ENCODE results near the gene OTX2.
A peak's percentile ranks its signal among the peaks of the same experiment; 100 is the strongest.

Gene OTX2

GRCh38 chr14:56826214-56826613 is 15.9 kb upstream of the OTX2 start:
- Histone ChIP-seq H2BK5ac (ENCODE audit: low read length) (no peak overlapping the region), H3K4me3 (ENCODE audit: low read length) (no peak overlapping the region), H3K4me1 (ENCODE audit: control insufficient read depth, low read depth, low read length) (no peaks in the 10 kb centered on the region), H2BK120ac (ENCODE audit: low read depth, low read length) (no peak overlapping the region), H3K4me2 (ENCODE audit: low read length) (no peak overlapping the region), H3K36me3 (ENCODE audit: control insufficient read depth, insufficient read depth, low read length) (no peaks in the 10 kb centered on the region), H3K79me1 (ENCODE audit: low read length) (no peaks in the 10 kb centered on the region), H3K56ac (ENCODE audit: low read length) (no peak overlapping the region), H3K79me2 (ENCODE audit: control insufficient read depth, insufficient read depth, low read length) (no peaks in the 10 kb centered on the region), H3K27ac (ENCODE audit: low read depth, low read length) (no peak overlapping the region), H4K5ac (ENCODE audit: low read length) (no peak overlapping the region), H3K27me3 (ENCODE audit: insufficient read depth, low read length, poor library complexity) (no peaks in the 10 kb centered on the region), H3K23ac (ENCODE audit: low read length) (no peak overlapping the region), H3K4ac (ENCODE audit: low read depth, low read length) (no peak overlapping the region), H2BK15ac (replicated peaks; ENCODE audit: low read depth) (no peak overlapping the region), H3K18ac (ENCODE audit: low read length) (no peak overlapping the region), H4K8ac (ENCODE audit: low read depth, low read length) (no peak overlapping the region), H3K9ac (ENCODE audit: low read length) (no peak overlapping the region), H2AK5ac (ENCODE audit: low read length) (no peak overlapping the region)
- WGBS (ENCODE audit: extremely low coverage, insufficient coverage, low lambda C conversion rate), result no CpG with 5 or more reads among the region's 4 CpGs
- DNase-seq, result no peak

GRCh38 chr14:56821805-56822610 is 11.7 kb upstream of the OTX2 start:
- no peaks in the 10 kb centered on the region for H3K36me3 ChIP-seq (ENCODE audit: control insufficient read depth, insufficient read depth, low read length)
- no peaks in the 10 kb centered on the region for H3K79me2 ChIP-seq (ENCODE audit: control insufficient read depth, insufficient read depth, low read length)
- no peak overlapping the region for H3K9ac ChIP-seq (ENCODE audit: low read length)
- no peak overlapping the region for H4K8ac ChIP-seq (ENCODE audit: low read depth, low read length)
- DNase-seq, result no peak
- no peak overlapping the region for H2AK5ac ChIP-seq (ENCODE audit: low read length)
- H3K79me1 ChIP-seq (ENCODE audit: low read length), result no peaks in the 10 kb centered on the region
- H2BK15ac ChIP-seq (replicated peaks; ENCODE audit: low read depth), result no peak overlapping the region
- no peak overlapping the region for H2BK120ac ChIP-seq (ENCODE audit: low read depth, low read length)
- H3K18ac ChIP-seq (ENCODE audit: low read length), result no peak overlapping the region
- no peak overlapping the region for H3K4ac ChIP-seq (ENCODE audit: low read depth, low read length)
- no peaks in the 10 kb centered on the region for H3K4me1 ChIP-seq (ENCODE audit: control insufficient read depth, low read depth, low read length)
- no peak overlapping the region for H2BK5ac ChIP-seq (ENCODE audit: low read length)
- H3K56ac ChIP-seq (ENCODE audit: low read length), result no peak overlapping the region
- 100% methylated on average over 1 of the region's 6 CpGs for WGBS (ENCODE audit: extremely low coverage, insufficient coverage, low lambda C conversion rate)
- H3K27ac ChIP-seq (ENCODE audit: low read depth, low read length), result no peak overlapping the region
- H3K23ac ChIP-seq (ENCODE audit: low read length), result no peak overlapping the region
- H4K5ac ChIP-seq (ENCODE audit: low read length), result no peak overlapping the region
- H3K4me2 ChIP-seq (ENCODE audit: low read length), result no peak overlapping the region
- no peak overlapping the region for H3K4me3 ChIP-seq (ENCODE audit: low read length)
- peaks cover 11% of the 10 kb centered on the region for H3K27me3 ChIP-seq (ENCODE audit: insufficient read depth, low read length, poor library complexity)

- DNase-seq, result no peak
- Histone ChIP-seq H3K36me3 (ENCODE audit: control insufficient read depth, insufficient read depth, low read length) (no peaks in the 10 kb centered on the region), H3K79me1 (ENCODE audit: low read length) (no peaks in the 10 kb centered on the region), H2BK5ac (ENCODE audit: low read length) (no peak overlapping the region), H3K79me2 (ENCODE audit: control insufficient read depth, insufficient read depth, low read length) (no peaks in the 10 kb centered on the region), H3K9ac (ENCODE audit: low read length) (no peak overlapping the region), H3K4me2 (ENCODE audit: low read length) (no peak overlapping the region), H3K23ac (ENCODE audit: low read length) (no peak overlapping the region), H2BK15ac (replicated peaks; ENCODE audit: low read depth) (no peak overlapping the region), H2AK5ac (ENCODE audit: low read length) (no peak overlapping the region), H3K4ac (ENCODE audit: low read depth, low read length) (no peak overlapping the region), H4K5ac (ENCODE audit: low read length) (no peak overlapping the region), H2BK120ac (ENCODE audit: low read depth, low read length) (no peak overlapping the region), H3K4me3 (ENCODE audit: low read length) (no peak overlapping the region), H4K8ac (ENCODE audit: low read depth, low read length) (no peak overlapping the region), H3K27me3 (ENCODE audit: insufficient read depth, low read length, poor library complexity) (peaks cover 11% of the 10 kb centered on the region), H3K27ac (ENCODE audit: low read depth, low read length) (no peak overlapping the region), H3K56ac (ENCODE audit: low read length) (no peak overlapping the region), H3K4me1 (ENCODE audit: control insufficient read depth, low read depth, low read length) (no peaks in the 10 kb centered on the region), H3K18ac (ENCODE audit: low read length) (no peak overlapping the region)
- WGBS (ENCODE audit: extremely low coverage, insufficient coverage, low lambda C conversion rate), result no CpG with 5 or more reads among the region's 4 CpGs
Observed at GRCh38 chr14:56821177-56821576, 10.9 kb upstream of the OTX2 start.

- no peak overlapping the region for H2BK5ac ChIP-seq (ENCODE audit: low read length)
- H3K79me1 ChIP-seq (ENCODE audit: low read length), result no peaks in the 10 kb centered on the region
- no peak overlapping the region for H2BK15ac ChIP-seq (replicated peaks; ENCODE audit: low read depth)
- peak overlapping the region; percentile 58 for H3K9ac ChIP-seq (ENCODE audit: low read length)
- no peak overlapping the region for H3K27ac ChIP-seq (ENCODE audit: low read depth, low read length)
- no peak overlapping the region for H3K23ac ChIP-seq (ENCODE audit: low read length)
- WGBS (ENCODE audit: extremely low coverage, insufficient coverage, low lambda C conversion rate), result no CpG with 5 or more reads among the region's 31 CpGs
- H3K27me3 ChIP-seq (ENCODE audit: insufficient read depth, low read length, poor library complexity), result peaks cover 12% of the 10 kb centered on the region
- no peak overlapping the region for H3K4ac ChIP-seq (ENCODE audit: low read depth, low read length)
- H4K8ac ChIP-seq (ENCODE audit: low read depth, low read length), result no peak overlapping the region
- no peak for DNase-seq
- no peak overlapping the region for H2BK120ac ChIP-seq (ENCODE audit: low read depth, low read length)
- H3K4me2 ChIP-seq (ENCODE audit: low read length), result peak overlapping the region; percentile 60
- H4K5ac ChIP-seq (ENCODE audit: low read length), result no peak overlapping the region
- H3K18ac ChIP-seq (ENCODE audit: low read length), result no peak overlapping the region
- no peaks in the 10 kb centered on the region for H3K4me1 ChIP-seq (ENCODE audit: control insufficient read depth, low read depth, low read length)
- no peaks in the 10 kb centered on the region for H3K79me2 ChIP-seq (ENCODE audit: control insufficient read depth, insufficient read depth, low read length)
- H3K56ac ChIP-seq (ENCODE audit: low read length), result peak overlapping the region; percentile 84
- no peaks in the 10 kb centered on the region for H3K36me3 ChIP-seq (ENCODE audit: control insufficient read depth, insufficient read depth, low read length)
- no peak overlapping the region for H3K4me3 ChIP-seq (ENCODE audit: low read length)
- no peak overlapping the region for H2AK5ac ChIP-seq (ENCODE audit: low read length)
Observed at GRCh38 chr14:56817396-56817921, 7.2 kb upstream of the OTX2 start.

GRCh38 chr14:56816574-56817391 is 6.5 kb upstream of the OTX2 start:
- Histone ChIP-seq H2BK120ac (ENCODE audit: low read depth, low read length) (no peak overlapping the region), H3K36me3 (ENCODE audit: control insufficient read depth, insufficient read depth, low read length) (no peaks in the 10 kb centered on the region), H3K56ac (ENCODE audit: low read length) (peak overlapping the region; percentile 84), H3K79me1 (ENCODE audit: low read length) (no peaks in the 10 kb centered on the region), H3K79me2 (ENCODE audit: control insufficient read depth, insufficient read depth, low read length) (no peaks in the 10 kb centered on the region), H3K27me3 (ENCODE audit: insufficient read depth, low read length, poor library complexity) (peaks cover 15% of the 10 kb centered on the region), H3K4me1 (ENCODE audit: control insufficient read depth, low read depth, low read length) (no peaks in the 10 kb centered on the region), H2AK5ac (ENCODE audit: low read length) (no peak overlapping the region), H3K9ac (ENCODE audit: low read length) (peak overlapping the region; percentile 58), H3K4ac (ENCODE audit: low read depth, low read length) (no peak overlapping the region), H4K8ac (ENCODE audit: low read depth, low read length) (no peak overlapping the region), H3K23ac (ENCODE audit: low read length) (no peak overlapping the region), H2BK15ac (replicated peaks; ENCODE audit: low read depth) (no peak overlapping the region), H2BK5ac (ENCODE audit: low read length) (peak overlapping the region; percentile 31), H3K18ac (ENCODE audit: low read length) (no peak overlapping the region), H3K27ac (ENCODE audit: low read depth, low read length) (no peak overlapping the region), H3K4me3 (ENCODE audit: low read length) (no peak overlapping the region), H3K4me2 (ENCODE audit: low read length) (peak overlapping the region; percentile 60), H4K5ac (ENCODE audit: low read length) (no peak overlapping the region)
- peak; percentile 71 for DNase-seq
- WGBS (ENCODE audit: extremely low coverage, insufficient coverage, low lambda C conversion rate), result no CpG with 5 or more reads among the region's 66 CpGs
